HCT116 (cell line): ENCODE results near the gene NGF. TPM values are rescaled to one million over a fixed set of nuclear protein-coding genes. Genes with fewer than 3 reads are reported as not detected.

Source experiments
- ATAC-seq: fragments of 200-7000 bp; cut with Tn5 transposase; 2 replicates; pipeline ENCODE4 v1.9.1; 2020; ENCODE audit warnings: mild to moderate bottlenecking, moderate library complexity
- BruUV-seq: library from RNA; stranded (reverse); fragments of 400-500 nt; replicated peaks from 2 replicates; lab custom pipeline; 2021; lab: Mats Ljungman, UMichigan
- CTCF ChIA-PET: fragments of 300-600 bp; sonication (Branson Sonifier 250); formaldehyde crosslinking; loops from one replicate; lab custom pipeline; 2021; ENCODE audit warnings: antibody characterized with exemption; lab: Charles Lee
- POLR2A ChIA-PET: fragments of 300-600, 350-600 bp; sonication (Branson Sonifier 250); formaldehyde crosslinking; loops from one replicate; lab custom pipeline; 2021; ENCODE audit warnings: antibody characterized with exemption; lab: Charles Lee
- RAD21 ChIA-PET, 2 experiments: fragments of 300-600 bp; sonication (Branson Sonifier 250); formaldehyde crosslinking; loops; one replicate each; lab custom pipeline; 2023; ENCODE audit warnings: low total read pairs in 2 of 2; ENCODE audit not compliant: uncharacterized antibody in 2 of 2, unreplicated experiment in 2 of 2, low non-redundant PET in 1 of 2; lab: Charles Lee
- DNase-seq: peaks from one replicate; pipeline ENCODE4 v3.0.0-alpha.2; 2010; ENCODE audit warnings: low read depth, low spot score
- H2AFZ ChIP-seq: fragments of 200-600 bp; shearing (Covaris generic), sonication (generic); 2 replicates; pipeline ENCODE4 v1.6.1; 2017; ENCODE audit warnings: low read depth, mixed run types, mixed read lengths, antibody characterized with exemption, low read length; ENCODE audit not compliant: poor library complexity, severe bottlenecking
- H3K27ac ChIP-seq: 2 replicates; pipeline ENCODE4 v1.5.1; 2012; ENCODE audit warnings: low read depth, low read length
- H3K27me3 ChIP-seq: fragments of 200-600 bp; sonication (generic); 2 replicates; pipeline ENCODE4 v1.6.1; 2016; ENCODE audit warnings: mixed run types, low read length, mixed read lengths; ENCODE audit not compliant: insufficient read depth
- H3K36me3 ChIP-seq, 2 experiments: fragments of 200-500 bp in 1 of 2; fragments of 200-600 bp in 1 of 2; sonication (Bioruptor generic) in 1 of 2; sonication (generic) in 1 of 2; 2 replicates each; pipeline versions ENCODE4 v1.5.1 to v1.6.1; 2014 to 2016; ENCODE audit warnings: low read length in 2 of 2, inconsistent platforms in 1 of 2, mixed read lengths in 1 of 2, mixed run types in 1 of 2; ENCODE audit not compliant: insufficient read depth in 2 of 2, control insufficient read depth in 1 of 2
- H3K4me1 ChIP-seq, 2 experiments: fragments of 200-600 bp in 1 of 2; sonication (generic) in 1 of 2; 2 replicates each; pipeline versions ENCODE4 v1.5.1 to v1.6.1; 2012 to 2017; ENCODE audit warnings: low read length in 2 of 2, inconsistent platforms in 1 of 2, mild to moderate bottlenecking in 1 of 2, mixed read lengths in 1 of 2, mixed run types in 1 of 2, moderate library complexity in 1 of 2; ENCODE audit not compliant: insufficient read depth in 2 of 2, control insufficient read depth in 1 of 2
- H3K4me2 ChIP-seq: fragments of 200-600 bp; sonication (generic); 2 replicates; pipeline ENCODE4 v1.6.1; 2017; ENCODE audit warnings: mixed run types, low read length, mixed read lengths
- H3K4me3 ChIP-seq, 2 experiments: fragments of 200-600 bp in 1 of 2; sonication (generic) in 1 of 2; replicated peaks in 1 of 2; 2 replicates each; pipeline ENCODE4 v1.5.1; 2011 to 2016; ENCODE audit warnings: low read length in 2 of 2, control low read depth in 1 of 2, low read depth in 1 of 2, mild to moderate bottlenecking in 1 of 2, mixed read lengths in 1 of 2, mixed run types in 1 of 2
- H3K79me2 ChIP-seq: fragments of 200-600 bp; sonication (generic); 2 replicates; pipeline ENCODE4 v1.6.1; 2017; ENCODE audit warnings: mild to moderate bottlenecking, mixed run types, low read length, moderate library complexity, mixed read lengths; ENCODE audit not compliant: insufficient read depth
- H3K9ac ChIP-seq: fragments of 200-600 bp; sonication (generic); 2 replicates; pipeline ENCODE4 v1.6.1; 2016; ENCODE audit warnings: low read length, mixed read lengths
- H3K9me2 ChIP-seq: fragments of 200-600 bp; sonication (generic), shearing (Covaris generic); 2 replicates; pipeline ENCODE4 v1.6.1; 2017; ENCODE audit warnings: mixed run types, mild to moderate bottlenecking, moderate library complexity; ENCODE audit not compliant: insufficient read depth
- H3K9me3 ChIP-seq, 2 experiments: fragments of 200-500 bp in 1 of 2; fragments of 200-600 bp in 1 of 2; sonication (Bioruptor generic) in 1 of 2; sonication (generic) in 1 of 2; 2 replicates each; pipeline ENCODE4 v1.6.1; 2014 to 2017; ENCODE audit warnings: low read length in 2 of 2, mixed read lengths in 2 of 2, inconsistent platforms in 1 of 2, low read depth in 1 of 2, mild to moderate bottlenecking in 1 of 2, mixed run types in 1 of 2, moderate library complexity in 1 of 2; ENCODE audit not compliant: control insufficient read depth in 1 of 2, insufficient read depth in 1 of 2
- H4K20me1 ChIP-seq: fragments of 200-600 bp; sonication (generic), shearing (Covaris generic); 2 replicates; pipeline ENCODE4 v1.6.1; 2017; ENCODE audit warnings: mixed run types, mild to moderate bottlenecking, moderate library complexity; ENCODE audit not compliant: insufficient read depth
- EGR1 ChIP-seq: IDR thresholded peaks from 2 replicates; pipeline ENCODE4 v1.6.1; 2012; ENCODE audit warnings: low read depth
- ELF1 ChIP-seq: IDR thresholded peaks from 2 replicates; pipeline ENCODE4 v1.6.1; 2012; ENCODE audit warnings: low read depth, borderline replicate concordance
- EZH2phosphoT487 ChIP-seq: fragments of 200-600 bp; IDR thresholded peaks from 2 replicates; pipeline ENCODE4 v1.6.1; 2018; ENCODE audit warnings: antibody characterized with exemption, borderline replicate concordance
- JUND ChIP-seq: IDR thresholded peaks from 2 replicates; pipeline ENCODE4 v1.6.1; 2012
- POLR2A ChIP-seq: IDR thresholded peaks from 2 replicates; pipeline ENCODE4 v1.7.0; 2011; ENCODE audit warnings: borderline replicate concordance; ENCODE audit not compliant: insufficient read depth, insufficient read length; ENCODE audit errors: extremely low read depth
- POLR2AphosphoS5 ChIP-seq: IDR thresholded peaks from 2 replicates; pipeline ENCODE4 v1.6.1; 2011; ENCODE audit warnings: mild to moderate bottlenecking, low read depth, low read length, moderate library complexity
- RAD21 ChIP-seq: IDR thresholded peaks from 2 replicates; pipeline ENCODE4 v1.6.1; 2012; ENCODE audit warnings: low read depth, mild to moderate bottlenecking
- SP1 ChIP-seq: IDR thresholded peaks from 2 replicates; pipeline ENCODE4 v1.6.1; 2012; ENCODE audit warnings: low read depth
- ZFX ChIP-seq: fragments of 450-650 bp; IDR thresholded peaks from 2 replicates; pipeline ENCODE4 v1.6.1; 2017
- ZNF274 ChIP-seq: fragments of 200-500 bp; sonication (Bioruptor generic); IDR thresholded peaks from 2 replicates; pipeline ENCODE4 v1.6.1; 2014; ENCODE audit warnings: mild to moderate bottlenecking, low read depth, low read length, inconsistent platforms
- intact Hi-C: fragments of 100-400 bp; cut with micrococcal nuclease; formaldehyde crosslinking; loops from 2 replicates; pipeline ENCODE4 v1.10.0; 2022
- total RNA-seq: library from RNA; stranded (reverse); gene quantifications from one replicate; pipeline ENCODE4 v1.2.1, GENCODE V29; 2021; ENCODE audit not compliant: unreplicated experiment
- TF ChIP-seq, protein P1 (sequence below): IDR thresholded peaks from 2 replicates; pipeline ENCODE4 v1.6.1; 2011; ENCODE audit warnings: mild to moderate bottlenecking, low read length, moderate library complexity; ENCODE audit not compliant: insufficient replicate concordance; ENCODE audit errors: extremely low read depth
- TF ChIP-seq, protein P2 (sequence below): IDR thresholded peaks from 2 replicates; pipeline ENCODE4 v1.6.1; 2012

Gene NGF
- total RNA-seq, 1 experiment from 2014 or later, result not detected

DNA sequence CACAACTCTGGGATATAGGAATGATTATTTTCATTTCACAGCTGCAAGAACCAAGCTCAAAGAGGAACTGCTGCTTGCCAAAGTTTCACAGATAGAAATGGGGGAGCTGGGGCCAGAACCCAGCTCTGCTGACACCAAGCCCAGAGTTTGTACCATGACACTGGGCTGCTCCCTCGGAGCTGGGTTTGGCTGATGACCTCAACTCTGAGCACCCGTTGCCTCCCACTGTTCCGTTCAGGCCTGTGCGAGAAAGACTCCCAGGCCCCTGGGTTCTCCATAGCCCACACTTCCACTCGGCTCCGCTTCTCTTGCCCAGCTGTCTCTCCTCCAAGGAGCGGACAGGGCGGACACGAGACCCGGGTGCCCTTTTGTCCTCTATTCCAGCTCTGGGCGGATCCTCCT lies 55.2 kb downstream of the NGF start:
- BruUV-seq, result no TSS peak
- ChIA-PET CTCF (interaction anchor here (0.9 kb wide), 1 partner anchor 10 kb away, joined by 3 read pairs; no protein-coding TSS in a partner anchor), RAD21 (no interaction called here), POLR2A (no interaction called here)
- H3K9me3 ChIP-seq, result no peaks in the 10 kb centered on the region
- H3K79me2 ChIP-seq, result no peaks in the 10 kb centered on the region
- no peak for ATAC-seq
- intact Hi-C loops, result no loop called here
- H4K20me1 ChIP-seq, result no peaks in the 10 kb centered on the region
- H3K4me2 ChIP-seq, result no peak overlapping the region
- no peak overlapping the region for H3K27ac ChIP-seq
- no peaks in the 10 kb centered on the region for H3K36me3 ChIP-seq
- no peak overlapping the region for H3K9ac ChIP-seq
- H3K27me3 ChIP-seq, result no peaks in the 10 kb centered on the region
- H3K4me3 ChIP-seq, result no peak overlapping the region
- DNase-seq, result no peak
- no peaks in the 10 kb centered on the region for H3K9me2 ChIP-seq
- TF ChIP-seq ZFX, result no peak
- no peak for TF ChIP-seq POLR2A
- TF ChIP-seq, protein P1, sequence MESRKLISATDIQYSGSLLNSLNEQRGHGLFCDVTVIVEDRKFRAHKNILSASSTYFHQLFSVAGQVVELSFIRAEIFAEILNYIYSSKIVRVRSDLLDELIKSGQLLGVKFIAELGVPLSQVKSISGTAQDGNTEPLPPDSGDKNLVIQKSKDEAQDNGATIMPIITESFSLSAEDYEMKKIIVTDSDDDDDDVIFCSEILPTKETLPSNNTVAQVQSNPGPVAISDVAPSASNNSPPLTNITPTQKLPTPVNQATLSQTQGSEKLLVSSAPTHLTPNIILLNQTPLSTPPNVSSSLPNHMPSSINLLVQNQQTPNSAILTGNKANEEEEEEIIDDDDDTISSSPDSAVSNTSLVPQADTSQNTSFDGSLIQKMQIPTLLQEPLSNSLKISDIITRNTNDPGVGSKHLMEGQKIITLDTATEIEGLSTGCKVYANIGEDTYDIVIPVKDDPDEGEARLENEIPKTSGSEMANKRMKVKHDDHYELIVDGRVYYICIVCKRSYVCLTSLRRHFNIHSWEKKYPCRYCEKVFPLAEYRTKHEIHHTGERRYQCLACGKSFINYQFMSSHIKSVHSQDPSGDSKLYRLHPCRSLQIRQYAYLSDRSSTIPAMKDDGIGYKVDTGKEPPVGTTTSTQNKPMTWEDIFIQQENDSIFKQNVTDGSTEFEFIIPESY, result no peak
- no peak for TF ChIP-seq EGR1
- no peak for TF ChIP-seq EZH2phosphoT487
- TF ChIP-seq, protein P2, sequence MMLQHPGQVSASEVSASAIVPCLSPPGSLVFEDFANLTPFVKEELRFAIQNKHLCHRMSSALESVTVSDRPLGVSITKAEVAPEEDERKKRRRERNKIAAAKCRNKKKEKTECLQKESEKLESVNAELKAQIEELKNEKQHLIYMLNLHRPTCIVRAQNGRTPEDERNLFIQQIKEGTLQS, result no peak
- no peak for TF ChIP-seq ELF1
- no peak for TF ChIP-seq ZNF274
- TF ChIP-seq POLR2AphosphoS5, result no peak
- no peak for TF ChIP-seq SP1
- TF ChIP-seq JUND, result no peak
- TF ChIP-seq RAD21, result no peak
- TF ChIP-seq, all 23 proteins: peak for 0
- Histone ChIP-seq H3K4me1 (no peaks in the 10 kb centered on the region), H2AFZ (no peak overlapping the region)
